ENCODE measurements around the gene GANAB. TPM values are rescaled to one million over a fixed set of nuclear protein-coding genes. Genes with fewer than 3 reads are reported as not detected.

The GANAB gene
- polyA plus RNA-seq, 3 donors, result 99.7 to 116 (median 109) TPM

- H3K4me3 ChIP-seq (replicated peaks in 1 of 3; ENCODE audit: low read depth in 2 of 3, low read length in 3 of 3), result no peak overlapping the region
- no peak overlapping the region for H3K9ac ChIP-seq (ENCODE audit: insufficient read depth, low read length, poor library complexity, severe bottlenecking)
- Mint-ChIP-seq H3K27me3 (ENCODE audit: low read depth in 3 of 3) (peaks cover 0 to 2% (median 0%) of the 10 kb centered on the region in 3 donors), H3K4me1 (peaks cover 59% of the 10 kb centered on the region), H3K4me3 (no peak overlapping the region), H3K27ac (peak overlapping the region in 4 of 7 donors; percentile 24 to 68 (median 62)), H3K9me3 (peaks cover 0 to 2% (median 0%) of the 10 kb centered on the region in 7 donors), H3K36me3 (peaks cover 64 to 66% of the 10 kb centered on the region in 2 donors)
- H3K4me2 ChIP-seq (replicated peaks; ENCODE audit: extremely low read depth, low read length, poor library complexity, severe bottlenecking), result no peak overlapping the region
- H4K20me1 ChIP-seq (ENCODE audit: insufficient read depth, low read length), result peaks cover 58% of the 10 kb centered on the region
- intact Hi-C loops (cut with micrococcal nuclease), result loop anchor here (10.0 kb wide), 3 partner anchors 110 to 270 kb away; partner anchors contain the start of genes BSCL2 (in 2 of the 2), GNG3 (in 2 of the 2) and TMEM179B (in 1 of the 2)
- no peaks in the 10 kb centered on the region for H3K27me3 ChIP-seq (ENCODE audit: control insufficient read depth in 2 of 2, insufficient read depth in 2 of 2, low read length in 2 of 2)
- H3K36me3 ChIP-seq (replicated peaks in 1 of 2; ENCODE audit: control insufficient read depth in 1 of 2, insufficient read depth in 2 of 2, low read length in 2 of 2), result peaks cover 50 to 52% of the 10 kb centered on the region in 2 donors
- peaks cover 42% of the 10 kb centered on the region for H3K79me2 ChIP-seq (ENCODE audit: insufficient read depth, low read length)
- H3K9me3 ChIP-seq (replicated peaks in 1 of 2; ENCODE audit: control insufficient read depth in 1 of 2, insufficient read depth in 1 of 2, low read length in 2 of 2), result no peaks in the 10 kb centered on the region
- 95% methylated on average over 7 of the region's 8 CpGs for whole genome bisulfite sequencing (ENCODE audit: insufficient coverage)
- peak overlapping the region in 1 of 2 donors; percentile 28 for H3K27ac ChIP-seq (ENCODE audit: low read depth in 1 of 2, low read length in 2 of 2)
- H2AFZ ChIP-seq (ENCODE audit: insufficient read depth, low read depth, low read length, poor library complexity, severe bottlenecking), result no peak overlapping the region
- no peak for TF ChIP-seq CTCF (IDR thresholded peaks at IDR 0.05)
- DNase-seq, result no peak
- H3K4me1 ChIP-seq (ENCODE audit: control insufficient read depth in 1 of 2, insufficient read depth in 2 of 2, low read length in 2 of 2), result peaks cover 48 to 64% of the 10 kb centered on the region in 2 donors
These were observed 51.3 kb downstream of the GANAB start for GRCh38 chr11:62595124-62595523.

GRCh38 chr11:62593434-62594044 is 52.9 kb downstream of the GANAB start:
- TF ChIP-seq CTCF (IDR thresholded peaks at IDR 0.05), result peak; percentile 77
- Histone ChIP-seq H2AFZ (ENCODE audit: insufficient read depth, low read depth, low read length, poor library complexity, severe bottlenecking) (no peak overlapping the region), H3K4me2 (replicated peaks; ENCODE audit: extremely low read depth, low read length, poor library complexity, severe bottlenecking) (no peak overlapping the region), H3K27ac (ENCODE audit: low read depth in 1 of 2, low read length in 2 of 2) (peak overlapping the region in 1 of 2 donors; percentile 37), H3K27me3 (ENCODE audit: control insufficient read depth in 2 of 2, insufficient read depth in 2 of 2, low read length in 2 of 2) (no peaks in the 10 kb centered on the region), H3K36me3 (replicated peaks in 1 of 2; ENCODE audit: control insufficient read depth in 1 of 2, insufficient read depth in 2 of 2, low read length in 2 of 2) (peaks cover 51 to 58% of the 10 kb centered on the region in 2 donors), H3K9me3 (replicated peaks in 1 of 2; ENCODE audit: control insufficient read depth in 1 of 2, insufficient read depth in 1 of 2, low read length in 2 of 2) (no peaks in the 10 kb centered on the region), H3K9ac (ENCODE audit: insufficient read depth, low read length, poor library complexity, severe bottlenecking) (no peak overlapping the region), H4K20me1 (ENCODE audit: insufficient read depth, low read length) (peaks cover 44% of the 10 kb centered on the region), H3K4me3 (replicated peaks in 1 of 3; ENCODE audit: low read depth in 2 of 3, low read length in 3 of 3) (peak overlapping the region in 1 of 3 experiments; percentile 98), H3K4me1 (ENCODE audit: control insufficient read depth in 1 of 2, insufficient read depth in 2 of 2, low read length in 2 of 2) (peaks cover 32 to 53% of the 10 kb centered on the region in 2 donors), H3K79me2 (ENCODE audit: insufficient read depth, low read length) (peaks cover 36% of the 10 kb centered on the region)
- peaks cover 56 to 64% of the 10 kb centered on the region in 2 donors for H3K36me3 Mint-ChIP-seq
- intact Hi-C loops (cut with micrococcal nuclease), result loop anchor here (5.0 to 10.0 kb wide), 4 partner anchors 59 to 271 kb away; partner anchors contain the start of genes BSCL2 (in 2 of the 2), GNG3 (in 2 of the 2), INTS5 (in 1 of the 2) and TMEM179B (in 1 of the 2)
- peak overlapping the region; percentile 24 to 51 for H3K4me3 Mint-ChIP-seq
- DNase-seq, result peak; percentile 84 to 88 (median 85)
- peaks cover 48% of the 10 kb centered on the region for H3K4me1 Mint-ChIP-seq
- 67% methylated on average over 7 of the region's 13 CpGs for WGBS (ENCODE audit: insufficient coverage)
- peaks cover 0 to 2% (median 0%) of the 10 kb centered on the region in 3 donors for H3K27me3 Mint-ChIP-seq (ENCODE audit: low read depth in 3 of 3)
- peaks cover 0 to 2% (median 0%) of the 10 kb centered on the region in 7 donors for H3K9me3 Mint-ChIP-seq
- H3K27ac Mint-ChIP-seq, result peak overlapping the region; percentile 48 to 99 (median 87)
